SH-SY5Y (cell line): Measurements from ENCODE around the gene TBL3.

Experiments used
- GATA2 ChIP-seq: IDR thresholded peaks from 2 replicates; pipeline ENCODE4 v1.6.1; 2011; ENCODE audit warnings: mild to moderate bottlenecking, low read depth, low read length
- GATA3 ChIP-seq: IDR thresholded peaks from 2 replicates; pipeline ENCODE4 v1.6.1; 2011; ENCODE audit warnings: low read depth, mild to moderate bottlenecking, low read length, moderate library complexity

- TF ChIP-seq GATA2, result no peak
- no peak for TF ChIP-seq GATA3
These were observed 29.9 kb downstream of the TBL3 start for GRCh38 chr16:2001456-2002355.
